Measurements from ENCODE around the gene CTSA.

DNA sequence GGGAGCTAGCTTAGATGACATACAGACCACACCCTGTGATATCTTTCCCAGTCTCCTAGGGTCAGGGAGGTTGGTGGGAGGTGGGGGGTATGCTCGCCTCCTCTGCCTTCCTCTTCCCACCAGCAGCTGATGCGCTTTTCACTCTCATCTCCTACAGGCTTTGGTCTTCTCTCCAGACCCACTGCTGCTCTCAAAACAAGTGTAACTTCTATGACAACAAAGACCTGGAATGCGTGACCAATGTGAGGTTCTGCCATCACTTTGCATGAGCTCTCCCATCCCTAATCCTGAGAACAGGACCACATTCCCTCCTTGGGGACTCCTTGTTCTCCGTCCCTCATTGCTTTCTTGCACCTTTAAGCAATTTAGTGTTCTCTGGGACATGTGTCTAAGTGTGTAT, 2.7 kb downstream of the CTSA start:
- TF ChIP-seq, protein P1, sequence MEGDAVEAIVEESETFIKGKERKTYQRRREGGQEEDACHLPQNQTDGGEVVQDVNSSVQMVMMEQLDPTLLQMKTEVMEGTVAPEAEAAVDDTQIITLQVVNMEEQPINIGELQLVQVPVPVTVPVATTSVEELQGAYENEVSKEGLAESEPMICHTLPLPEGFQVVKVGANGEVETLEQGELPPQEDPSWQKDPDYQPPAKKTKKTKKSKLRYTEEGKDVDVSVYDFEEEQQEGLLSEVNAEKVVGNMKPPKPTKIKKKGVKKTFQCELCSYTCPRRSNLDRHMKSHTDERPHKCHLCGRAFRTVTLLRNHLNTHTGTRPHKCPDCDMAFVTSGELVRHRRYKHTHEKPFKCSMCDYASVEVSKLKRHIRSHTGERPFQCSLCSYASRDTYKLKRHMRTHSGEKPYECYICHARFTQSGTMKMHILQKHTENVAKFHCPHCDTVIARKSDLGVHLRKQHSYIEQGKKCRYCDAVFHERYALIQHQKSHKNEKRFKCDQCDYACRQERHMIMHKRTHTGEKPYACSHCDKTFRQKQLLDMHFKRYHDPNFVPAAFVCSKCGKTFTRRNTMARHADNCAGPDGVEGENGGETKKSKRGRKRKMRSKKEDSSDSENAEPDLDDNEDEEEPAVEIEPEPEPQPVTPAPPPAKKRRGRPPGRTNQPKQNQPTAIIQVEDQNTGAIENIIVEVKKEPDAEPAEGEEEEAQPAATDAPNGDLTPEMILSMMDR (IDR thresholded peaks at IDR 0.05): no peak
- no peak for TF ChIP-seq ZFX (IDR thresholded peaks at IDR 0.05; ENCODE audit: borderline replicate concordance)

All from 22Rv1 (cell line).